UCSD-AML1 (cell line): Measurements from ENCODE around the gene RIN3.
"Not testable (repeated sequence)": the region's sequence is repeated elsewhere in the genome, so short reads cannot be mapped to it uniquely, and the experiment has no call there.

Source experiments
- DNase-seq: peaks from one replicate; lab custom pipeline; 2025; ENCODE audit not compliant: unreplicated experiment; lab: John Stamatoyannopoulos, UW

RIN3 gene

GRCh38 chr14:92527721-92528120 is 14.1 kb downstream of the RIN3 start:
- no peak for DNase-seq

GRCh38 chr14:92528486-92529100 is 15.0 kb downstream of the RIN3 start:
- no peak for DNase-seq

DNA sequence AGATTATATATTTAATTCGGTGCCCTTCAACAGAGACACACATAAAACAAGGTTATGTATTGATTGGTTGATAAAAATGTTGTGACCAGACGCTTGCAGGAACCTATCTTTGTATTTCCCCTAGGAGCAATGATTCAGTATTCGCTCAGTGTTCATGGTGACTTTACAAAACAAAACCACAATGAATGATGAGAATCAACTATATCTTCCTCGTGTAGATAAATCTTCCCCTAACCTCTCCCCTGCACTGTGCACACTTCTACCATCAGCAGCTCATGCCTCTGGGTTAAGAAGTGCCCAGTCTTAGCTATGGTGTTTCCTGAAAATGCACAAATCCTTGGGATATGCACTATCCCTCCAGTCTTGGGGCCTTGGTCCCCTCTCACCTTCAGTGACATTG is 16.3 kb downstream of the RIN3 start:
- DNase-seq: no peak

- no peak for DNase-seq
Observed at GRCh38 chr14:92531106-92531873, 17.7 kb downstream of the RIN3 start.

- DNase-seq: no peak
Observed at GRCh38 chr14:92532490-92533163, 19.0 kb downstream of the RIN3 start.

DNA sequence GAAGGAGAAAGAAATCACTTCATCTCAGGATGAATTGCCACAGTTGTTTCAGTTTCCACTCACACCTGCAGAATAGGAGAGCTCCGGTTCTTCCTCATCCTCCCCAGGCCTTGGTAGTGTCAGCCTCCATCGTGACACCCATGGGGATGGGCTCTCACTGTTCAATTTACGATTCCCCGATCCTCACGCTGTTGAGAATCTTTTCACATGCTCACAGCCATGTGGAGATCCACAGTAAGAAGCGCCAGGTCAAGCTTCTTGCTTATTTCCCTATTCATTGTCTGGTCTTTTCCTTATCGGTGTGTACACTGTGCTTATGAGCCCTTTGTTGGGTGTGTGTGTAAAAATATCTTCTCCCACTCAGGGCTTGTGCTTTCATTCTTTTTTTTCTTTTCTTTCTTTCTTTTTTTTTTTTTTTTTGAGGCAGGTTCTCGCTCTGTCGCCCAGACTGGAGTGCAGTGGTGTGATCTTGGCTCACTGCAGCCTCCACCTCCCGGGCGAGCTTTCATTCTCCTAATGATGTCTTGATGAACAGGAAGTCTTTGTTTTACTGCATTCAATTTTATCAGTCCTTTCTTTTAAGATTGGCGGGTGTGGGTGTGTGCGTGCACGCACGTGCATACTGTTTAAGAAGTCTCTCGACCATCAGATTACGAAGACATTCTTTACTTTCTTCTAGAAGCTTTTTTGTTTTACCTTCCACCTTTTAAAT is 21.5 kb downstream of the RIN3 start:
- no peak for DNase-seq

GRCh38 chr14:92536231-92536630 is 22.6 kb downstream of the RIN3 start:
- DNase-seq: not testable (repeated sequence)

GRCh38 chr14:92538412-92538985 is 24.9 kb downstream of the RIN3 start:
- no peak for DNase-seq

GRCh38 chr14:92539419-92539818 is 25.8 kb downstream of the RIN3 start:
- no peak for DNase-seq

DNA sequence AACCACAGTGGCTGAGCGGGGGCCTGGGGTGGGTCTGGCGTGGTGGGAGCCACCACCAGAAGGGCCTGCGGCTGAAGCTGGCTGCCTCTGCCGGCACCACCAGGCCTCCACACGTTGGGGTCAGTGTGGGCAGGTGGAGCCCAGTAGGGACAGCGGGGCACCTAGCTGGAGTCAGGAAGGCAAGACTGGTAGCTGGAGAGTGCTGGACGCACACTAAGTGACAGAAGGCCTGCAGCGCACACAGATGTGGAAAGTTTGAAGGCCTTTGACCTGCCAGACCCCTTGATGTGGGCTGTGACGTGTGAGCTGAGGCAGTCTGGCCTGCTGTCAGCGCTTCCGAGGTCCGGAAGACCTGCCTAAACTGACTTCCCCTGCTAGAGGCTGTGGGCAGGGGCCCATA is 26.3 kb downstream of the RIN3 start:
- peak; percentile 53 for DNase-seq

DNA sequence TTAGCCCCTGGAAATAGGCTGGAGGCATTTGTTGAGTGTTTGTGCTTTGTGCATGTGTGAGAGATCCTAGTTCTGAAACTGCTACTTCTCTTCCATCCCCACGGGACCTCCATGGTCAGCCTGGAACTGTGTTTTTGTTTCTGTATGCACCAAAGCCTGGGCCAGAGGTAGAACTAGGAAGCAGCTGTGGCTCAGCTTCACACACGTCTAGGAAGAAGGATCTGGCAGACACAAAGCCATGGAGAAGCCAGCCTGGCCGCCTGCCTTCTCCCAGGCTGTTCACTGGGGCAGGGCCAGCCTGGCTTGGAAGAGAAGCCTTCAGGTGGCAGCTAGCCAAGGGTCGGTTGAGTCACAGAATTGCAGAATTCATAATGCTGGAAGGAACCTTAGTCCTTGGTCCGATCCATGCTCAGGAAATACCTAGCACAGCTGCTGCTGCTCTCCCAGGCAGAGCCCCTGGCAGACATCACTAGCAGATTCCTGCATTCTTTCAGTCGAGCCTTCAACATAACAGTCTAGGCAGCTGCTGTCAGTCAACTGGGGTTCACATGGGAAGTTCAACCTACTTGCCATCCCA is 27.0 kb downstream of the RIN3 start:
- no peak for DNase-seq

DNA sequence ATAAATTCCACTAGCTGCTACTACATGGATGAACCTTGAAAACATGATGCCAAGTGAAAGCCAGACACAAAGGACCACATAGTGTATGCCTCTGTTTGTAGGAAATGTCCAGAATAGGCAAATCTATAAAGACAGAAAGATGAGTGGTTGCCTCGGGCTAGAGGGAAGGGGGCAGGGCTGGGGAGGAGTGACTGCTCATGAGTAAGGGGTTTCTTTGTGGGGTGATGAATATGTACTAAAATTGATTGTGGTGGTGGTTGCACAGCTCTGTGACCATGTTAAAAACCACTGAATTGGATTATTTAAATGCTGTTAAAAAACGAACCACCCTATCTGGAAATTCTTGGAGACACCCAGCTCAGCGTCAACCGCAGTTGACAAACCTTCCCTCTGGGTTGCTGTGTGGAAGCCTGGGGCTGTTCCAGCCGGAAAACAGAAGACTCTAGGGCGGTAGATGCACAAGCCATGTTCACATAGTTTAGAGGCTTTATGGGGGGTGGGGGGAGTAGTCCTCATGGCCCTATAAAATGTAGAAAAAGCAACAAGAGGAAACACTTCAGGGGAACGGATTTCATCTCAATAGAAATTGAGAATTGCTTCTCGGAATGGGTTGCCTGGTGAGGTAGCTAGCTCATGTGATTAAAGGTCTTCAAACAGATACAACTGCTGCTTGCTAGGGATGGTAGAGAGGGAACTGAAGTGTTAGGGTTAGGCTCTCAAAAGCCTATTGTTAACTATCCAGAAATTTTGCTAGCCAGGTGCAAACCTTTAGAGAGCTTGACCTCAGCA is 29.4 kb downstream of the RIN3 start:
- no peak for DNase-seq

- no peak for DNase-seq
Observed at GRCh38 chr14:92544051-92544720, 30.6 kb downstream of the RIN3 start.

GRCh38 chr14:92546347-92547053 is 32.9 kb downstream of the RIN3 start:
- no peak for DNase-seq

GRCh38 chr14:92549105-92549858 is 35.7 kb downstream of the RIN3 start:
- DNase-seq: peak; percentile 88

DNA sequence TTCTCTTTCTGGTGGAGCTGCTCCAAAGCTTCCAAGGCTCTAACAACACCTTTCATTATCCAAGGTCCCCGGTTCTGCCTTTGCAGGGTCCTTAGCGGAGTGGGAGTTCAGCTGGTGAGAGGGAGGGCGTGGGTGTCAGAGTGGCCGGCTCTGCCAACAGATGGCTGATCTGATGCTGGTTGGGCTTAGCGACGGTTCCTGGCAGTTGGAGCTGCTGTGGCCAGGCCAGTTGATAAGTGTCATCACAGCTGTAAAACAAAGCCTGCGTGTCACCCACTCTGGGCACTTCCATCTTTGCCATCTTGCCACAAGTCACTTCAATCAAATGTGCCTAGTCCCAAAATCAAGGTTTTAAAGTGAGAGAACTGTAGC is 36.3 kb downstream of the RIN3 start:
- DNase-seq: peak; percentile 75

- DNase-seq: no peak
Observed at GRCh38 chr14:92551044-92551841, 37.7 kb downstream of the RIN3 start.
